HG02870 (cell line): ENCODE data around the gene GMPS.
"Not testable (repeated sequence)": the region's sequence is repeated elsewhere in the genome, so short reads cannot be mapped to it uniquely, and the experiment has no call there.

ENCODE experiments used
- ATAC-seq: cut with Tn5 transposase; IDR thresholded peaks from one replicate; pipeline ENCODE4 v1.9.1; 2021; ENCODE audit warnings: mild to moderate bottlenecking, moderate library complexity; ENCODE audit not compliant: unreplicated experiment

The GMPS gene

DNA sequence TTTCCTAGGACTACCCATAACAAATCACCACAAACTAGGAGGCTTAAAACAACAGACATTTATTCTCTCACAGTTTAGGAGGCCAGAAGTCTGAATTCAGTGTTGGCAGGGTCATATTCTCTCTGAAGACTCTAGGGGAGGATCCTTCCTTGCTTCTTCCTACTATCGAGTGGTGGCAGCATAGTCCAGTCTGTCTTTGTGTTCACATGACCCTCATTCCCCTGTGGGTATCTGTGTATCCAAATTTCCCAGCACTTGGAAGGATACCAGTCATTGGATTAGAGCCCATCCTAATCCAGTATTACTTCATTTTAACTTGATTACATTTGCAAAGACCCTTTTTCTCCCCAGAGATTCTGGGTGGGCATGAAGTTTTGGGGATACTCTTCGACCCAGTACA lies 63.8 kb downstream of the GMPS start:
- no peak for ATAC-seq

DNA sequence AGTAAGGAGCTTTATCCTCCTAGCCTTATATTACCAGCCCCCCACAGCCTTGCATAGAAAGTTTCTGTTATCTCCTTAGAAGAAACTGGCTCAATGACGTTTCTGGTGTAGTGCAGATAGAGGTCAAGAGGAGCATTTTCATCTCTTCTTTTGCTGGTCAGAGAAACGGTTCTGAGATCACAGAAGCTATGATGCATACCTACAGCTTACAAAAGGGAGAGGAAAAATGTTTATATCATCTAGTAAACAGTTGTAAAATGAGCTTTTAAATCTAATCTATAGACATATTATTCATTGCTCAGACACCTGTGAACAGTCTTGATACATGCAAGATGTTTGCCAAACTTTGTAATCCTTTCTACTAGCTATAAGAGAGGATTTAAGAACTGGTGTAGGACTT lies 68.0 kb downstream of the GMPS start:
- no peak for ATAC-seq

DNA sequence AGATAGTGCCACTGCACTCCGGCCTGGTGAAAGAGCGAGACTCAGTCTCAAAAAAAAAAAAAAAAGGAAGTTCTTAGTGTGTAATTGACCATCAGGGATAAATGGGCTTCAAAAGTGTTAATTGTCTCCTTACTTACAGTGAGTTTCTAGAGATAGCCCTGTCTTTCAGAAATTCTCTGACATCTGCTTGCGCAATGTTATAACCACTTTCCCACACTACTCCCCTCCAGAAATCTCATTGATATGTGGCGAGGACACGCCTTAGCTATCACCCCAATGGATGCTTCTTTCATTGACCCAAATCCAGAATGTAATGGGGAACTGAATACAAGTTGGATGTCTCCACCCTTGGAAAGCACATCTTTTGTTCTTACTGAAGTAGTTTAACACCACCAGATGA lies 70.9 kb downstream of the GMPS start:
- no peak for ATAC-seq

DNA sequence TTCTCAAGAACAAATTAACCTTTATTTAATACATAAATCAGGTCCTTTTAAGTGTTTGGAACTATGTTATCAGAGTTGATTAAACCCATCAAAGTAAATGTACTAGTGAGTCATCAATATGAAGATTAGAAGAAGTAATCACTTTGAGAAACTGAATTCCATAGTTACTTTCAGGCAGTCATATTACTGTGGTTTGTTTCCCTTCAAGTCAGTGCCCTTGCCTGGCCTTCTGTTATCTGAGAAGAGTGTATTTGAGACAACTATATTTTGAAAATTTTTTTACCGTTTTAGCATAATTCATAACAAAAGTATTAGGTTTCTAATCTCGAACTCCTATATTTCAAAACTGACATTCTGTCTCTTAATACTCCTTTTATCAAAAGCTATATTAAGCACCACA lies 73.6 kb downstream of the GMPS start:
- no peak for ATAC-seq

DNA sequence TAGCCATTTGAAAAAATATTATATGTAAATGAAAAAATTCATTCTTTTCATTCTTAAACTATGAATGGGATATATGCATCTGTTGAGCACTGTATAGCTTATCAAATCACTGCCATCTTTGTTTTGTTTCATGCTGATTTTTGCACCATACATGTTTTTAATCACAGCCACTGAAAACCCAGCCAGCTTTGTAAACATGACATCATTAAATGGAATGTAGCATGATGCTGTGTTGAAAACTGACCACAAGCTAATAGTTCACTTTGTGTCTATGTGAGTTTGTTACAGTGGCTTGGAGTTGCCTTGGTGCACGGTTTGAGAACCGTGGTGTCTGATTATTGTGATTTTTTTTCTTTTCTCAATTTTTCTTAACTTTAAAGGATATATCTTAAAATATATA lies 75.7 kb downstream of the GMPS start:
- no peak for ATAC-seq

DNA sequence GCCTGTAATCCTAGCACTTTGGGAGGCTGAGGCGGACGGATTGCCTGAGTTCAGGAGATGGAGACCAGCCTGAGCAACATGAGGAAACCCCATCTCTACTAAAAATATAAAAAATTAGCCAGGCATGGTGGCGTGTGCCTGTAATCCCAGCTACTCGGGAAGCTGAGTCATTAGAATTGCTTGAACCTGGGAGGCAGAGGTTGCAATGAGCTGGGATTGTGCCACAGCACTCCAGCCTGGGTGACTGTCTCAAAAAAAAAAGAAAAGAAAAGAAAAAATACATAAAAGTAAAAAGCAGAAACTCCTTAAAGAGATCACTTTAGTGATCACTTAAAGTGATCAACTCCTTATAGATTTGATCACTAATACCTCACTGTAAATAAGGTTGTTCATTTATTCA lies 78.0 kb downstream of the GMPS start:
- no peak for ATAC-seq

DNA sequence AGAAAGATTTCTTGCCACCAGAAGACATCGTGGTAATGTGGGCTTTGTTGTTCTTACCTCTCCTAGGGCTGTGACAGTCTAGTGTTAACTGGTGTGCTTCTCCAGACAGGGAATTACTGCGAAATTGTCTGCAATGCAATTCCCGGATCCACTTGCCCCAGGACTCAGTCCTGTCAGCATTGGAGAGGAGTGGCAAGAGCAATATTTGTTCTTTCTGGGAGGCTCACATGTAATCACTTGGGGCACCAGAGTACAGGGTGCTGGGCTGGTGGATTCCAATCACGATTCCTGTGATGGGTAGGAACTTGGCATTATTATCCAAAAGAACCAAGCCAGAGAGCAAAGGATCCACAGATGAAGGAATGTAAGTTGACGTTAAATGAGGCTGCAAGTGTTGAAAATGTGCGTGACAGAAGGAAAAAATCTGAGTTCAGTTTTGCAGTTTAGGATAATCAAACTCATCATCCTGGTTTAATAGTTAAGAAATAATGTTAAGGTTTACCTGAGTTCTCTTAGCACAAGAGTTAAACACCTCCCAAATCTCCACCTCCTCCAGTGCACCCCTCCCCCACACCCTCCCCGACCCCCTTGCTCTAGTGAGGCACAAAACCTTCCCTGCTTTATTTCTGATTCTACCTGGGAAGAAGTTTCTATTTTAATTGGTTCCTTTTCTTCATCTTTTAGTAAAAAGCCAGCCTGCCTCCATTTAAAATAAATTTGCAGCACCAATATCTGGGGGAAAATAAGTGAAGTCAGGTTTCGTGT lies 79.2 kb downstream of the GMPS start:
- ATAC-seq, result no peak

DNA sequence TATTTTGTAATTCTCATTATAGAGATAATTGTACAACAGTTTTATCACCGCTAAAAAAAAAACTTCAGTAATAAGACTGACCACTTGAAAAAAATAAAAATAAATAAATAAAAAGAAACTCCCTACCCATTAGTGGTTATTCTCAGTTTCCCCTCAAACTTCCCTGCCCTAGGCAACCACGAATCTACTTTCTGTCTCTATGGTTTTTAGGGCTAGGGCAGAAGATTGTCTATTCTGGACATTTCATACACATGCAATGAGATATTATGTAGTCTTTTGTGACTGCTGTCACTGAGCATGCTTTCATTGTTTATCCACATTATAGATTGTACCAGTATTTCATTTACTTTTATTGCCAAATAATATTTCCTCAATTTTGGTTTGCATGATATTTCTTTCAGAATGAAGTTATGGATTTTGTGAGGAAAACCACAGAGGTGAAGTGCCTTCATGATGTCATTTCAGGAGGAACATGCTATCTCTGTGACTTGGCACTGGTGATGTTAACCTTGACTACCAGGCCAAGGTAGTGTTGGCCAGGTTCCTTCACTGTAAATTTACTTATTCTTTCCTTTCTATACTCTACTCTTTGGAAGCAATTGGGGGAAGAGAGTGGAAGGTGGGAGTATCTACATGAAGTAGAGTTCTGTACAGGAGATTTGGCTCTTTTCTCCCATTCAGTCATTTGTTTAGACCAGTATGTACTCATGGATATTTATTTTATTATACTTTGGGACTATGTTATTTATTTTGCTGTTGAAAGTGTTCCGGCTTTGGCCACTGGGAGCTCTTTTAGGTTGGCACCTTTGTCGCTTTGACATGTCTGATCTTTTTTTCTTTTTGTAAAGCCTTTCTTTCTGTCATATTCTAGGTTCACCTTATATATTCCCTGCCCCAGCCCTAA lies 86.3 kb downstream of the GMPS start:
- no peak for ATAC-seq

DNA sequence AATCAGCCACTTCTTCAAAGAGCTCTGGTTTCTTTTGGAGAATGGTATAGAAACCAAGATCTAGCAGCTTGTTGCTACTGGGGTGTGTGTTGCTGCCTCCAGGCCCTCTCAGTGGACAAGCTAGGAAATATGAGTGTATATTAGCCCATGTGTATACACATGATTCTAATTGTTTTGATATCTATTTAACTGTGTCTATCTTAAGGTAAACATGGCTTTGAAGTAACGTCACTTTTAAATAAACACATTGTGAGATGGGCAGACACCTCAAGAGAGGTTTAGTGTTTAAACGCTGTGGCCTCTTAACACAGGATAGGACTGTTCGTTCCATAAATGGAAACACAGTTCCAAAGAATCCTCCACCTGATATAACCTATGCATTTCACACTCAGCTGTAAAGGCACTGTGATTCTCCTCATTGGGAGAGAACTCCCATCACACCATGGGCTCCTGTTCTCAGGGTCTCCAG lies 87.0 kb downstream of the GMPS start:
- no peak for ATAC-seq

DNA sequence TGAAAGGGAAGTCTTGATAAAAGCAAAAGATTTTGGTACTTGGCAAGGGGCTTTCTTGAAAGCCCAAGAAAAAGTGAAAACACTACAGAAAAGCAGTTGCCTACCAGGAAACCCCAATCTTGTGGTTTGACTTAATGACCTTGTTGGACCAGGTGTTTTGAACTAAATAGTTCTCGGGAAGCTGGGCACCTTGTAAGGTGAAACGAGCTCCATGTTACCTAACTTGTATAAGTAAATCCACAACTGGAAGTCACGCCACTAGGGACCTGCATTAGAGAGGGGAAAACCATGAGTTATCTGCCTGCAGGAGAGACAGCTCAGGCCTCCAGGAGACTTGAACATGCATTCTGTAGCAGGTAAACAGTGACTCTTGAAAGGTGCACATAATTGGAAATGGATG lies 88.2 kb downstream of the GMPS start:
- no peak for ATAC-seq

DNA sequence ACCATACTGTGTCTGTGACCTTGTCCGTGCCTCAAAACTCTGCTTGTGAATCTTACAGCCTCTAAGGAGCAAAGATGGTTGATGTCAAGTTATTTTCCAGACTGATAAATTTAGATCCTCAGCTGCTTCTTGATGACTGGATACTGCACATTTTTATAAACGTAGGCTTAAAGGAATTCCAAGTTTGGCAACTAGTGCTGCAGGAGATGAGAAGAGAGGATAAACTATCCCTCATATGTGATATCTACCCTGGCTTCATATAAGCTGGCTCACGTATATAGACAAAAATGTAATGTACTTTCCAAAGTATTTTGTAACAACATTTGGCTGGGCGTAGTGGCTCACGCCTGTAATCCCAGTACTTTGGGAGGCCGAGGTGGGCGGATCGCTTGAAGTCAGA lies 89.6 kb downstream of the GMPS start:
- ATAC-seq, result no peak

DNA sequence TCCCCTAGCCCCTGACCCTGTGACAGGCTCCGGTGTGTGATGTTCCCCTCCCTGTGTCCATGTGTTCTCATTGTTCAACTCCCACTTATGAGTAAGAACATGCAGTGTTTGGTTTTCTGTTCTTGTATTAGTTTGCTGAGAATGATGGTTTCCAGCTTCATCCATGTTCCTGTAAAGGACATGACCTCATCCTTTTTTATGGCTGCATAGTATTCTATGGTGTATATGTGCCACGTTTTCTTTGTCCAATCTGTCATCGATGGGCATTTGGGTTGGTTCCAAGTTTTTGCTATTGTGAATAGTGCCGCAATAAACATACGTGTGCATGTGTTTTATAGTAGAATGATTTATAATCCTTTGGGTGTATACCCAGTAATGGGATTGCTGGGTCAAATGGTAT lies 90.6 kb downstream of the GMPS start:
- not testable (repeated sequence) for ATAC-seq

DNA sequence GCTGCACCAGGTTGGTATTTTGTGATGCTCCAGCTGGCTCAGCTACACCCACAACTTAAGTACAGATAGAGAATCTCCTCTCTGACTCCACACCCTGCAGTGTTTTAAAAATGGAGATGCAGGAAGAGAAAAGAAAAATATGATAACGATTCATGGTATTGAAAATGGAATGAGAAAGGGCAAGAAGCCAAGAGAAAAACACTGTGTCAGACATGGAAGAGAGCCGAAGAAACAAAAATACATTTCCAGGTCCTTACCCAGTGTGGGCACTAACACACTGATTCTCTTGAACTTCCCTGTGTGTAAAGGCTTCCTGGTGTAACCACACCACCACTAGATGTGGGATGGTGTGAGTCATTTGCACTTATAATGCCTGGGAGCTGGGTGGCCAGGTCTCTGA lies 93.1 kb downstream of the GMPS start:
- ATAC-seq, result no peak

DNA sequence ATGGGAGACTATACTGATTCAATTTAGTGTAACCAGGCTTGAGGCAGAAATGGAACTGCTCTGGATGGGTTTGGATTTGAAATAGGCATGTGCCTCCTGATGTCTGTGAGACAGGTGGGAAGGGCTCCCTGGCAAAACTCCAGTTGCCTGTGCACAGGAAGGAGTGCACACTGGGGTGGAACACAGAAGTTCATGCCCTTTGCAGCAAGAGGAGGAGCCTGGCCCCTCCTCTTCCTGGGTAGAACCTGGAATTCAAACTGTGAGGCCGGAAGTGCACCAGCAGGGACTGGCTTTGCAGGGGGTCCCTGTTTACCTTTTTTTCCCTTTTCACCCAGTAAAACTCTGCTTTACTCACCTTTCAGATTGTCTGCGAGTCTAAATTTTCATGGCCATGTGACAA lies 99.9 kb downstream of the GMPS start:
- no peak for ATAC-seq

DNA sequence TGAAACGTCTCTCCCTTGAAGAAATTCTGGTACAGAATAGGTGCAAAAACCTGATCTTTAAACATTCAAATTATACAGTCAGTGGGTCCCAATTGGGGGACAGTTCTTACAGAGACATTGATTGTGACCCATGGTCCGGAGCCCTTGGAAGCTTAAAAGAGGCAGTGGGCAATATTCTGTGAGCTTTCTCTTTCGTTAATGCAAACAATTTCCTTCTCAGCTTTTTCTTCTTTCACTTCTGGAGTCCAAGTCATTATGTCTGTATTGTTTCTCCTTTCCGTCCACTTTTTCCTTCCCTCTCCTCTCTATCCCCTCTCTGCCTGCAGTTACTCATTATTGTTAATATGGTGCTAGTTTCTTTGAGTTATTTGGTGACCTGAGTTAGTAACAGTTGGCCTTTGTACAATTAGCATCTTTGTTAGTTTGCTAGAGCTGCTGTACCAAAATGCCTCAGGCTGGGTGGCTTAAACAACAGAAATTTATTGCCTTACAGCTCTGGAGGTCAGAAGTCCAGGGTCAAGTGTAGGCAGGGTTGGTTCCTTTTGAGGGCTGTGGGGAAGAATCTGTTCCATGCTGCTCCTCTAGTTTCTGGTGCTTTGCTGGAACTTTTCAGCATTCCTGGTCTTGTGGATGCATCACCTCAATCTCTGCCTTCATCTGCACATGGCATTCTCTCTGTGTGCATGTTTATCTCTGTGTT lies 102.6 kb downstream of the GMPS start:
- ATAC-seq, result no peak

DNA sequence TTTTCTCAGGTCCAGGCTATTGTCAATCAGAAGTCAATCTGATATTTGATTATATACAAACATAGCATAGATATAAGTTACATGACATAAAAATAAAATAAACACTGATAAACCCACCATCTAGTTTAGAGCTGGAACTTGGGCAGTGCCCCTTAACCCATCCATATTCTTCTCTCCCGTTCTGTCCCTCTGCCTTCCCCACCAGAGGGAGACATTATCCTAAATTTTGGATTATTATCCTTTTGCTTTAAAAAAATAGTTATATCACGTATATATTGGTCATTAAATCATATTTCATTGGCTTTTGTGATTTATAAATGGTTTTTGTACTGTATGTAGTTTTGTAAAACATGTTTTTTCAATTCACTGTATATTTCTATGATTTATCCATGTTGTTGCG lies 107.9 kb downstream of the GMPS start:
- no peak for ATAC-seq

DNA sequence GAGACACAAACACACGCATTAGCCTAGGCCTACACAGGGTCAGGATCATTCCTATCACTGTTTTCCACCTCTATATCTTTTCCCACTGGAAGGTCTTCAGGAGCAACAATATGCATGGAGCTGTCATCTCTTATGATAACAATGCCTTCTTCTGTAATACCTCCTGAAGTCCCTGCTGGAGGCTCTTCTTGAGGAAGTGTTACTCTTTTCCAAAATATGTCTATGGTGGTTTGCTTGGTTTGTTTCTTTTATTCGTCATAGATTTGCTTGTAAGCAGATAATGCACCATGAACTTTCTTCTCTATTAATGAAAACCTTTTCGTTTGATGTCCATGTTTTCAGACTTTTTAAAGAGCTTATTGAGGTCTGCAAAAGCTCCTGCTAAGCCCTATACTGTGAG lies 109.3 kb downstream of the GMPS start:
- ATAC-seq, result no peak

DNA sequence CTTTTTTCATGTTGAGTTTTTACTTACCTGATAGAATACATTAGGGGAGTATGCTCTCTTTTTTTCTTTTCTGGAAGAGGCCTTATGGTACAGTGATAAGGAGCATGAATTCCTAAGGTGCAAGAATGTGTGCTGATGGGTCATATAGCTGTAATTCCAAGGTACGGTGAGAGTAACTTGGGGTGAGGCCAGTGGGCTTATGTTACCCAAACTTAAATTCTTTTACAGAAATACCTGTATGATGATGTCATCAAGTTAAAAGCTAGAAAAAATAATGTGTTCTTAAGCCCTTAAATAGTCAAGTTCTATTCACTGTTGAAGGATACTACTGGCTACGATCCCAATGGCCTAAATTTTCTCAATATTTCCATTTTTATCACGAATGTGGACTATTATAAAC lies 111.2 kb downstream of the GMPS start:
- ATAC-seq, result no peak

DNA sequence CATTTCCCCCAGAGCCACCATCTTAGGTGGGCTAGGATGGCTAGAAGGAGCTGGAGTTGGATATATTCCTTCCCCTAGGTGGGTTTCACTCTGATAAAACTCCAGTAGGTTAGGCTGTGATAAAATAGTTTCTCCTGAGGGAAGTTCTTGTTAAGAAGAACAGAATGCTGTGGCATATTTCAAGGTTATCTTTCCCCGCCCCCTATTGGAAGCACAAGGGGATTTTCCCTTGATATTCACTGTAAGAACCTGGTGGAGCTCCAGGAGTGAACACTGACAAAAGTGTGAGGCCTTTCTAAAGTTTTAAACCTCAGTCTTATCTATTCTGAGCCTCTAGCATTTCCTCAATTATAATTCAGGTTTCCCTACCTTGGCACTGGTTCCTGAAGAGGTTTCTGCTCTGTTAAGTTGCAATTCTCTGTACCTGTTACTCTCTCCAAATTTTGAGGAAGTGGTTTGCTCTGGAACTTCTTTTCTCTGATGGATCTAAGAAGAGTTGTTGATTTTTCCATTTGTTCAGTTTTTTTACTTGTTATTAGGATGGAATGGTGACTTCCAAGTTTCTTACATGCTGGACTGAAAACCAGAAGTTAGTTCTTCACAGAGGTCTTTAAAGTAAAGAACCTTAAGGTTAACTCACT lies 113.5 kb downstream of the GMPS start:
- ATAC-seq, result no peak

DNA sequence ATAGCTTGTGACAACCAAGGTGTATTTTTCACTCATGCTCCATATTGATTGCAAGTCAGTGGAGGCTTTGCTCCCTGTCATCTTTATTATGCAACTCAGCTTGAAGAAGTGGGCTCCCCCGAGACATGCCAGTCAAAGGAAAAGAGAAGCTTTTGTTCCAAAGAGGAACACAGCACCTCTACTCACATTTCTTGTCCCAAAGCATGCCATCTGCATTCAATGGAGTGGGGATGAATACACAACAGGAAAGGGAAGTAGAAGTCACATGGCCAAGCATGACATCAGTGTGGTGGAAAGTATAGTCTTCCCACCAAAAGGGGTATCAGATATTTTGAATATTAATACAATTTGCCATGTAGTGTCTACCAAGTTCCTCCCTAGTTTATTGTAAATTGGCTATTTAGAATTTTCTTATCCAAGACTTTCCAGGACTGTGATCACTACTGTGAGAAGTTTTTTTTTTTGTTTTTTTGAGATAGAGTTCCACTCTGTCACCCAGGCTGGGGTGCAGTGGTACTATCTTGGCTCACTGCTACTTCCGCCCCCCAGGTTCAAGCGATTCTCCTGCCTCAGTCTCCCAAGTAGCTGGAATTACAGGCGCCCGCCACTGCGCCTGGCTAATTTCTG lies 114.5 kb downstream of the GMPS start:
- ATAC-seq, result no peak

DNA sequence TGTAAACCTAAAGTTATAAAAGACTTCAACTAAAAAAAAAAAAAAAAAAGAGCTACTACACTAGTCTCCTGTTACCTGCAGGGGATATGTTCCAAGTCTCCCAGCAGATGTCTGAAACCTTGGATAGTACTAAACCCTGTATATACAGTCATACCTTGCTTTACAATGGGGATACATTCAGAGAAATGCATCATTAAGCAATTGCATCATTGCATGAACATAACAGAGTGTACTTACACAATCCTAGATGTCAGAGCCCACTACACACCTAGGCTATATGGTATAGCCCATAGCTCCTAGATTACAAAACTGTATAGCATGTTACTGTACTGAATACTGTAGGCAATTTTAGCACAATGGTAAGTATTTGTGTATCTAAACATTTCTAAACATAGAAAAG lies 119.1 kb downstream of the GMPS start:
- ATAC-seq, result no peak
